Trophoblast cell (in vitro differentiated cells and primary cell): ENCODE measurements around the gene ABR.

Experiments
- DNase-seq, 2 donors: peaks; one replicate each; pipeline ENCODE4 v3.0.0-alpha.2; 2016
- H2AFZ ChIP-seq: 2 replicates; pipeline ENCODE4 v1.6.1; 2013; ENCODE audit warnings: low read length, moderate library complexity, mild to moderate bottlenecking; ENCODE audit not compliant: insufficient read depth, poor library complexity
- H2AK5ac ChIP-seq: 2 replicates; pipeline ENCODE4 v1.6.1; 2013; ENCODE audit warnings: mild to moderate bottlenecking, low read length
- H2BK120ac ChIP-seq: 2 replicates; pipeline ENCODE4 v1.6.1; 2013; ENCODE audit warnings: low read length, mild to moderate bottlenecking, moderate library complexity; ENCODE audit not compliant: insufficient read depth, poor library complexity
- H2BK12ac ChIP-seq: 2 replicates; pipeline ENCODE4 v1.6.1; 2013; ENCODE audit warnings: mild to moderate bottlenecking, low read length, moderate library complexity
- H2BK5ac ChIP-seq: 2 replicates; pipeline ENCODE4 v1.6.1; 2013; ENCODE audit warnings: low read length, low read depth, moderate library complexity, mild to moderate bottlenecking; ENCODE audit not compliant: poor library complexity
- H3K14ac ChIP-seq: 2 replicates; pipeline ENCODE4 v1.6.1; 2013; ENCODE audit warnings: mild to moderate bottlenecking, low read length
- H3K18ac ChIP-seq: 2 replicates; pipeline ENCODE4 v1.6.1; 2013; ENCODE audit warnings: mild to moderate bottlenecking, low read length
- H3K23ac ChIP-seq: 2 replicates; pipeline ENCODE4 v1.6.1; 2013; ENCODE audit warnings: low read length
- H3K27ac ChIP-seq: 2 replicates; pipeline ENCODE4 v1.5.1; 2013; ENCODE audit warnings: low read depth, mild to moderate bottlenecking, inconsistent platforms, low read length, moderate library complexity
- H3K27me3 ChIP-seq: 2 replicates; pipeline ENCODE4 v1.6.1; 2013; ENCODE audit warnings: inconsistent platforms, mild to moderate bottlenecking, low read length, moderate library complexity; ENCODE audit not compliant: insufficient read depth
- H3K36me3 ChIP-seq, 2 experiments: 1 replicate in 1 of 2; 2 replicates in 1 of 2; pipeline ENCODE4 v1.6.1; 2013; ENCODE audit warnings: low read length in 2 of 2, mild to moderate bottlenecking in 2 of 2, moderate library complexity in 1 of 2; ENCODE audit not compliant: insufficient read depth in 2 of 2, control insufficient read depth in 1 of 2
- H3K4ac ChIP-seq: 2 replicates; pipeline ENCODE4 v1.6.1; 2013; ENCODE audit warnings: low read depth, mild to moderate bottlenecking, low read length, moderate library complexity
- H3K4me1 ChIP-seq, 2 experiments: 1 replicate in 1 of 2; 2 replicates in 1 of 2; pipeline ENCODE4 v1.6.1; 2013; ENCODE audit warnings: low read length in 2 of 2, mild to moderate bottlenecking in 2 of 2, moderate library complexity in 1 of 2; ENCODE audit not compliant: insufficient read depth in 2 of 2, control insufficient read depth in 1 of 2
- H3K4me2 ChIP-seq: 2 replicates; pipeline ENCODE4 v1.6.1; 2013; ENCODE audit warnings: inconsistent platforms, mild to moderate bottlenecking, low read length, moderate library complexity
- H3K4me3 ChIP-seq: 2 replicates; pipeline ENCODE4 v1.5.1; 2013; ENCODE audit warnings: mild to moderate bottlenecking, low read depth, low read length, inconsistent platforms
- H3K79me1 ChIP-seq: one replicate; pipeline ENCODE4 v1.6.1; 2013; ENCODE audit warnings: low read length
- H3K79me2 ChIP-seq: 2 replicates; pipeline ENCODE4 v1.6.1; 2013; ENCODE audit warnings: low read length, mild to moderate bottlenecking; ENCODE audit not compliant: control insufficient read depth, insufficient read depth, poor library complexity
- H3K9ac ChIP-seq: 2 replicates; pipeline ENCODE4 v1.6.1; 2013; ENCODE audit warnings: mild to moderate bottlenecking, low read length
- H3K9me3 ChIP-seq: 2 replicates; pipeline ENCODE4 v1.6.1; 2013; ENCODE audit warnings: low read depth, mild to moderate bottlenecking, control low read depth, inconsistent platforms, low read length; ENCODE audit not compliant: insufficient read depth
- H4K12ac ChIP-seq: 2 replicates; pipeline ENCODE4 v1.6.1; 2013; ENCODE audit warnings: low read depth, mild to moderate bottlenecking, low read length, moderate library complexity
- H4K8ac ChIP-seq: 2 replicates; pipeline ENCODE4 v1.6.1; 2013; ENCODE audit warnings: low read depth, mild to moderate bottlenecking, low read length, moderate library complexity
- H4K91ac ChIP-seq: one replicate; pipeline ENCODE4 v1.6.1; 2013; ENCODE audit warnings: low read depth, mild to moderate bottlenecking, low read length, moderate library complexity
- WGBS: extraction: QIAGEN DNeasy Blood & Tissue Kit; methylation state at CpG from one replicate; pipeline ENCODE4 v1.1.7; 2013; ENCODE audit warnings: missing lambda C conversion rate; ENCODE audit not compliant: insufficient read length, insufficient coverage; ENCODE audit errors: extremely low coverage; 5-methylcytosine and 5-hydroxymethylcytosine counted together

The ABR gene

DNA sequence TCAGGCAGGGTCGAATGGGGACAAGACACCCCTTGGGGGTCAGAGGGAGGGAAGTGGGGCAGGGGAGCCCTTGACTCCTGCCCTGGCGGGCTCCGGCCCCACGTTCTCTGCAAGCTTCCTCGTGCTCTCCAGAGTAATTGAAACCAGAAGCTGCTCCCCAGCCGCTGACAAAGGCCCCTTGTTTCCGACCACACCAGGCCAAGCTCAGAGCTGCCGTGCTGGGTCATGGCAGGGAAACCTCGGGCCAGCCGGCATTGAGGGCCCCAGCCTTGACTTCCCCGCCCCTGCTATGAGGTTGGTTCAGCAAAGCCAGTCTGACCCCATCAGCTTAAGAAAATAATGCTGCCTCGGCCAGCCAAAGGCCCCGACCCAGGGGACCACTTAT lies 139.6 kb downstream of the ABR start:
- Histone ChIP-seq H4K12ac (no peak overlapping the region), H4K91ac (no peak overlapping the region), H3K9ac (no peak overlapping the region), H2BK12ac (no peak overlapping the region), H3K27me3 (no peaks in the 10 kb centered on the region), H2BK120ac (no peak overlapping the region), H3K14ac (no peak overlapping the region), H2AFZ (no peak overlapping the region), H3K4ac (no peak overlapping the region), H3K4me2 (no peak overlapping the region), H3K27ac (no peak overlapping the region), H3K79me2 (no peaks in the 10 kb centered on the region), H2AK5ac (no peak overlapping the region), H3K4me1 (no peaks in the 10 kb centered on the region), H2BK5ac (no peak overlapping the region), H3K23ac (no peak overlapping the region), H3K36me3 (peaks cover 8 to 9% of the 10 kb centered on the region in 2 experiments), H3K9me3 (peaks cover 5% of the 10 kb centered on the region), H3K79me1 (no peaks in the 10 kb centered on the region), H4K8ac (no peak overlapping the region), H3K4me3 (no peak overlapping the region), H3K18ac (no peak overlapping the region)
- DNase-seq = no peak
- no CpG with 5 or more reads among the region's 13 CpGs for WGBS

DNA sequence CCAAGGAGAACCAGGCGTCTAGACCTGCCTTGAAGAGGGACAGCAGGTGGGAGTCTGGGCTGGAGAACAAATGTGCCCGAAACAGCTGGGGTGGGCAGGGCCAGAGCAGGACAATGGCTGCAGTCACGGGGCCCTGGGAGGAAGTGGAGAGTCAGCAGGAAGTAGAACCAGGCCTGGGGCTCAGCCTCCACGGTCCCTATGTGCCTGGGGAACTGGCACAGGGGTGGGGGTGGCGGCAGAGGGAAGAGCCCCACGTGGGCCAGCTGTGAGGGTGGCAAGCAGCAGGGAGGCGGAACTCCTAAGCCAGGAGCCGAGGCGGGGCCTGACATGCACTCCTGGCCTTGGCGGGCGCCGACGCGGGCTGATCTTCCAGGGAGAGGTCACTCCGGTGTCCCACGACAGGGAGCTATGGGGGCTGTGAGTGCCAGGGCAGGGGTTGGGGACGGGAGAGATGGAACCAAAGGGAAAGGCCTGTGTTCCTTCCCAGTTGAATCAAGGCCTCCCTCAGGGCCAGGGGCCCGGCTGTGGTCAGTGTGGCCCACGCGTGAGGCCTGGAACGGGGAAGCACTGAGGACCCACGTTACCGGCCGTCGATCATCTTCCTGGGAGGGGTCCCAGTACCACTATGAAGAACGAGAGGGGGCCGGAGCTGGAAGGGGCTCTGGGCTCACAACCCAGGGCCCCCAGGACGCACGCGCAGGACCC lies 140.1 kb downstream of the ABR start:
- Histone ChIP-seq H2AK5ac (no peak overlapping the region), H3K27ac (no peak overlapping the region), H3K4me2 (no peak overlapping the region), H3K79me2 (no peaks in the 10 kb centered on the region), H3K14ac (no peak overlapping the region), H2AFZ (no peak overlapping the region), H3K4me1 (no peaks in the 10 kb centered on the region), H2BK5ac (no peak overlapping the region), H3K79me1 (no peaks in the 10 kb centered on the region), H3K23ac (no peak overlapping the region), H2BK12ac (no peak overlapping the region), H3K36me3 (peaks cover 8 to 9% of the 10 kb centered on the region in 2 experiments), H3K9me3 (peaks cover 5% of the 10 kb centered on the region), H4K8ac (no peak overlapping the region), H3K27me3 (no peaks in the 10 kb centered on the region), H4K12ac (no peak overlapping the region), H3K4me3 (no peak overlapping the region), H4K91ac (no peak overlapping the region), H3K9ac (no peak overlapping the region), H2BK120ac (no peak overlapping the region), H3K4ac (no peak overlapping the region), H3K18ac (no peak overlapping the region)
- no CpG with 5 or more reads among the region's 30 CpGs for WGBS
- peak; percentile 14 to 26 for DNase-seq

GRCh38 chr17:1039123-1039507 lies 140.7 kb downstream of the ABR start:
- no peak for DNase-seq

GRCh38 chr17:1038459-1039122 lies 141.2 kb downstream of the ABR start:
- peaks cover 5% of the 10 kb centered on the region for H3K9me3 ChIP-seq
- DNase-seq = no peak
- no peak overlapping the region for H3K18ac ChIP-seq
- no peaks in the 10 kb centered on the region for H3K27me3 ChIP-seq
- H2BK120ac ChIP-seq = no peak overlapping the region
- no peak overlapping the region for H3K4me3 ChIP-seq
- no peak overlapping the region for H3K14ac ChIP-seq
- H3K27ac ChIP-seq = no peak overlapping the region
- no peak overlapping the region for H3K23ac ChIP-seq
- no peak overlapping the region for H3K4me2 ChIP-seq
- H4K8ac ChIP-seq = no peak overlapping the region
- H4K91ac ChIP-seq = no peak overlapping the region
- H2BK5ac ChIP-seq = no peak overlapping the region
- no peaks in the 10 kb centered on the region for H3K79me1 ChIP-seq
- no peak overlapping the region for H4K12ac ChIP-seq
- H3K79me2 ChIP-seq = no peaks in the 10 kb centered on the region
- no peaks in the 10 kb centered on the region for H3K4me1 ChIP-seq
- H3K4ac ChIP-seq = no peak overlapping the region
- H3K9ac ChIP-seq = no peak overlapping the region
- H3K36me3 ChIP-seq = peaks cover 8 to 9% of the 10 kb centered on the region in 2 experiments
- no peak overlapping the region for H2AK5ac ChIP-seq
- no CpG with 5 or more reads among the region's 31 CpGs for WGBS
- no peak overlapping the region for H2BK12ac ChIP-seq
- H2AFZ ChIP-seq = no peak overlapping the region

More at GRCh38 chr17:1039123-1039507, 140.7 kb downstream of the ABR start:
- no peak overlapping the region for H2BK5ac ChIP-seq
- no peak overlapping the region for H3K14ac ChIP-seq
- WGBS = no CpG with 5 or more reads among the region's 16 CpGs
- no peak overlapping the region for H3K9ac ChIP-seq
- peaks cover 8 to 9% of the 10 kb centered on the region in 2 experiments for H3K36me3 ChIP-seq
- no peak overlapping the region for H3K23ac ChIP-seq
- H3K4ac ChIP-seq = no peak overlapping the region
- no peak overlapping the region for H4K8ac ChIP-seq
- H3K4me1 ChIP-seq = no peaks in the 10 kb centered on the region
- no peak overlapping the region for H2BK120ac ChIP-seq
- H2AK5ac ChIP-seq = no peak overlapping the region
- H2BK12ac ChIP-seq = no peak overlapping the region
- H3K9me3 ChIP-seq = peaks cover 5% of the 10 kb centered on the region
- no peak overlapping the region for H2AFZ ChIP-seq
- no peak overlapping the region for H3K27ac ChIP-seq
- no peak overlapping the region for H3K4me3 ChIP-seq
- no peaks in the 10 kb centered on the region for H3K79me2 ChIP-seq
- H4K12ac ChIP-seq = no peak overlapping the region
- H4K91ac ChIP-seq = no peak overlapping the region
- no peaks in the 10 kb centered on the region for H3K79me1 ChIP-seq
- no peak overlapping the region for H3K18ac ChIP-seq
- no peaks in the 10 kb centered on the region for H3K27me3 ChIP-seq
- H3K4me2 ChIP-seq = no peak overlapping the region
